HG02973 (cell line): ENCODE data around the gene DYSF.

ENCODE experiments used
- ATAC-seq: cut with Tn5 transposase; IDR thresholded peaks from one replicate; pipeline ENCODE4 v1.9.1; 2021; ENCODE audit warnings: moderate library complexity; ENCODE audit not compliant: unreplicated experiment

DYSF gene

DNA sequence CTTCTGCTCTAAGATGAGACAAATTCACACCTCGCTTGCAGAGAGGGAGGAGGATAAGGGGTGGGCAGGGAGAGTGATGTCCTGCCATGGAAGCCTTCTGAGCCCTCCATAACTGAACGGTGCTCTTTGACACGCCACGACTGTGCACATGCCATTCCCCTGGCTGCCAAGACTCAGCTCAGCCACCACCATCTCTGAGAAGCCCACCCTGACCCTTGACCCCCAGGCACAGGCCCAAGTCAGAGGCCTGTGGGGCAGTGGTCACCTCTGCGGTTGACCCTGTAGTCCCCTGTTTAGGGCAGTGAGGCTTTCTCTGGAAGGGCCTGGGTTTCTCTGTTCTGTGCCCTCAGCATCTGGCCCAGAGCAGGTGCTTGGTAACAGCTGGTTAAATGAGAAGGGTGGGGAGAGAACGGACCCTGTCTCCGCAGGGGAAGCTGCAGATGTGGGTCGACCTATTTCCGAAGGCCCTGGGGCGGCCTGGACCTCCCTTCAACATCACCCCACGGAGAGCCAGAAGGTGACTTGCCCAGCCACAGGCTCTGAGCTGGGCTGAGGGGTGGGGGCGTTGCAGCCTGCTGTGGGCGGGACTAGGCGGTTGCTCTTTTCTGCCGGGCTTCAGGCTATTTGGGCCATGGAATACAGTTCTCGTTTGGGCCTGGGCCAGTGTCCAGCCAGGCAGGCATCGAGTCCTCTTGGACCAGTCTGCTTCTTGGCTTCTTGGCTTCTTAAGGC, 215.1 kb downstream of the DYSF start:
- ATAC-seq, result no peak

DNA sequence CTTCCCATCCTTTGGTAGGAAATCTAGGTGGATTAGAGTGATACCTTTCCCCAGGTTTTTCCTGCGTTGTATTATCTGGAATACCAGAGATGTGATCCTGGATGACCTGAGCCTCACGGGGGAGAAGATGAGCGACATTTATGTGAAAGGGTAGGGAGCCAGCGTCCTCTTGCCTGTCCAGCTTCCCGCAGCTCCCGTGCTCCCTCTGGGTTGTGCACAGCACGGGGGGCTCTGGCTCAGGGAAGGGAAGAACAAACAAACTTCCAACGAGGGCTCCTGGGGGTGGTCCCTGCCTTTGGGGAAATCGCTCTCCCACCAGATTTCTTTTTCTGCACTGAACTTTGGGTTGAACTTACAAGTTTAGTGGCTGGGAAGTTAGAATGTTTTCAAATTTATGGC, 215.7 kb downstream of the DYSF start:
- ATAC-seq, result no peak

DNA sequence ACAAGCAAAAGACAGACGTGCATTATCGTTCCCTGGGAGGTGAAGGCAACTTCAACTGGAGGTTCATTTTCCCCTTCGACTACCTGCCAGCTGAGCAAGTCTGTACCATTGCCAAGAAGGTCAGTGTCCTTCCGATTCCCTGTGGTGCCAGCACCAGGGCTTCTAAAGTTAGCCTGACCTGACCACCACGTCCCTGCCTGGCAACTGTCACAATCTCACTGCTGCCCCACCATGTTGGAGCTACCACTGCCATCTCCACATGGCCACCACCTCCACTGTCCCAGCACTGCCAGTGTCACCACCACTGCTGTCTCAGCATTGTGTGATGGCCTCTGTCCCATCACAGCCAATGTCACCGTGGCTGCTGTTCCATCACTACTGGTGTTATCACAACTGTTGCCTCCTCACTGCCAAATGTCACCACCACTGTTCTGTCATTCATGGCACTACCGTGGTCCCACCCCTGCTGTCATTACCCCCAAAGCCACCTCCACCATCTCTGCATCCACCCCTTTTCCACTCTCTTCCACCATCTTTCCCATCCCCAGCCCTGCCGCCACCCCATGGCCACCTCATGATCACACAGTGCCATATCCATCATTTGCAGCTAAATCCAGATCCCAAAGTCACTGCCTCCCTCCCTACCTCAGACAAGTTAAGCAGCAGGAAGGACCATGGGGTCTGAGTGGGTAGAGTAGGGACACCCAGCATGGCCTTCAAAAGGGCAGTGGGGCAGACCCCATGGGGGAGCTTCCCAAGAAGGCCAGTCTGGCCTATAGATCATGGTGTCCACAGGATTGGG, 216.5 kb downstream of the DYSF start:
- ATAC-seq, result no peak

DNA sequence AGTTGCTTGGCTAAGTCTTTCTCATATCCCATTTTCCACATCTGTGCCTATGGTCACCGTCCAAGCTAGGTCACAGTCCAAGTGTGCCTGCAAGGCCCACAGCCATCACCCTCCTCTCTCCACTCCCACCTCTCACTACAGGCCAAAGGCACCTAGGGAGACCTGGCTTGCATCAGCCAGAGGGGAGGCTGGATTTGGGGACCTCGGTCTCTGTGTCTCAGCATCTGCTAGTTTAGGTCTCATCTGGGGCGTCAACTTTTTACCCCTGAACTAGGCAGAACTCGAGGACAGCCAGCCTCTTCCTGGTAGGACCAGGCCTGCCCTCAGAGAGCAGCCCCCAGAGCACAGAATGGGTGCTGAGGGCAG, 217.1 kb downstream of the DYSF start:
- no peak for ATAC-seq

DNA sequence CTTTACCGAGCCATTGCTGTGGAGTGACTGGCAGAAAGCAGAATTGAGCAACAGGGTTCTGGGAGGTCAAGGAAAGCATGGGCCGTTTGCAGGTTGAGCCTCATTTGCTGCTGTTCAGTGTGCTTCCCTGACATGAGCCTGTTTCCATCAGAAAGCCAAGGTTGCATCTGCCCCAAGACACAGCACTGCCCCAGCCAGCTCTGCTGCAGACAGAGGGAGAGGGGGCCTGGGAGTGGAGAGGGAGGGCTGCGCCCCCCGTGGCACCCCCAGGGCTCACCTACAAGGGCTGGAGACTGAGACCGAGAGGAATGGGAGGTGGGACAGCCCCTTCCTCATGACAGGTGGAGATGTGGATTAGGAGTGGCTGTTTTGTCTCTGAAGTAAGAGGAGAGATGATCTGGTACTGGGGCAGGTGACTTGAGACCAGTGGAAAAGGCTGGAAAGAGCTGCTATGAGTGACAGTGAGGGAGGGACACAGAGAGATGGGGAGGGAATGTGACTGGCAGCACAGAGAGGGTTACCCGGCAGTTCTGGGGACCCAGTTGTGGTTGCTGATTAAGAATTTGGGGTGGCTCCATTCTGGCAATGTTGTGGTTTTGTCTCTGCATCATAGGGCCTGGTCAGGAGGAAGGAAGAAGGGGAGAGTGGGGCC, 218.0 kb downstream of the DYSF start:
- no peak for ATAC-seq

DNA sequence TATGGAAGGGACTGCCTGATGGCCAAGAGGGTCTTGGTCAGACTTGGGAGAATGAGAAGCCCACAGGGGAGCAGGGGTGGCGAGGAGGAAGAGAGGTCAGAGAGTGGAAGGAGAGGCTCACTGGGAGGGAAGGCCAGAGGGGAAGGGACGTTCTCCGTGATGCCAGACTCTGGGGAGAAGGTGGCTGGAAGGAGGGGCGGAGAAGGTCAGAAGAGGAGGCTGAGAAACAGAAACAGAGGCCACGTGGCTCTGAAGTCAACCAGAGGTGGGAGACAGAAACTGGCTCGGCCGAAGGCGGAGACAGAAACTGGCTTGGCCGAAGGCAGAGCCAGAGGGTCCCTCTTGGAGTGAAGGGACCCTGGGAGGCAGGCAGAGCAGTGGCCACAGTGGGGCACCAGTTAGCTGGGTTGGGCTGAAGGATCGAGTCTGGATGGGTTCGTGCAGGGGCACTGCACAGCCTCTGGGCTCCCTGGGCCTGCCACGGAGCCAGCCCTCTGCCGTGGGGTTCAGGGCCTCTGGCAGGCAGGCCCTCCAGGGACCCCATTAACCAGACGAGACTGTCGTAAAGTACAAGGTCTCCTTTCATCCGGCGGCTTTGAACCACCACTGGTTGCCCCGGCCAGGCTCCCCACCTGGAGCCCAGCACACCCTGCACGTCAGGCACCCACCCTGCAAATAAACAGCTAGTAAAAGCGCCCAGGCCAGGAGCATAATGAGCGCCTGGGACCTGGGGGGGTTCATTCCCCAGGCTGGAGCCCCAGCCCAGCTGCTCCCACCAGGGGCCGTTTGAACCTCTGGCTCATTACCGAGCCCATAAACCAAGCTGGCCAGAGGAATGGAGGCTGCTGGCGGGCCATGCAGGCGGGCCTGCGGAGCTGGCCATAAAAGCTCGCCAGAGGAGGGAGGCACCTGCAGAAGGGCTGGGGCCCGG, 218.8 kb downstream of the DYSF start:
- no peak for ATAC-seq

DNA sequence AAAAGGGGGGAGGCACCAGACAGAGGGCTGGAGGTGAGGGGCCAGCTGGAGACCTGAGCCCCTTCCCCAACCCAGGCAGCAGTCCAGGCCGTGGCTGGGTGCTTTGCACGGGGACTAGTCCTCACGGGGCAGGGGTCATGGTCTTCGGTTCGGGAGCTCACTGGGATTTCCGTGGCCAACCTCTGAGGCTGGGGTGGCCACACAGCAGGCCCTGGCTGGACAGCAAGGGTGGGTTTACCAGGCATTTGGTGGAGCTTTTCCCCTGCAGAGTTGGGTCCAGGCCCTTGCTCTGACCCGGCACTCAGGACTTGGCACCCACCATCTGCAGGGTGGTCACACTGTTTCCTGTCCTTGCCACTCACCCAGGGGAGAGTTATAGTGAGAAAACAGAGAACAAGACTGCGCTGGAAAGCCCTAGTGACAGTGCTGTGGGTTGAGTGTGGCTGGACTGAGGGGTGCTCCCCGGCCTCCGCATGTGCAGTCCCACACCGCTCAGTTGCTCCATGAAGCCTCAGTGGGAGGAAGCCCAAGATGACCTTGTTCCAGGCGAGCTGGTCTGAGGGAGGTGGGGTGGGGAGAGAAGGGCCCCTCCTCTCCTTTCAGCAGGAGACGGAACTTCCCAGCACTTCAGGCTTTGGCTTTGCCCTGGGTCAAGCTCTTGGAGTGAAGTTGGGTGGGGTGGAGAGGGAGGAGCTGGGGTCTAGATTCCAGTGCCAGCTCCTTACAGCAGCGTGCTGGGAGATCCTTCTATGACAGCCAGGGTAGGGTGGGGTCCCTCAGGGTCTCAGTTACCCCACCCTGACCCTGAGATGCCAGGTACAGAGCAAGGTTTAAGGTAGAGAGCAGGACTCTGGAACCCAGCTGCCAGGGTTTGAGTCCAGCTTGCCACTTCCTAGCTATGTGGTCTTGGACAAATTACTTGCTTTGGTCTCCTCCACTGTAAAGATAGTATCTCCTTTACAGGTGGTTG, 219.8 kb downstream of the DYSF start:
- ATAC-seq, result no peak

DNA sequence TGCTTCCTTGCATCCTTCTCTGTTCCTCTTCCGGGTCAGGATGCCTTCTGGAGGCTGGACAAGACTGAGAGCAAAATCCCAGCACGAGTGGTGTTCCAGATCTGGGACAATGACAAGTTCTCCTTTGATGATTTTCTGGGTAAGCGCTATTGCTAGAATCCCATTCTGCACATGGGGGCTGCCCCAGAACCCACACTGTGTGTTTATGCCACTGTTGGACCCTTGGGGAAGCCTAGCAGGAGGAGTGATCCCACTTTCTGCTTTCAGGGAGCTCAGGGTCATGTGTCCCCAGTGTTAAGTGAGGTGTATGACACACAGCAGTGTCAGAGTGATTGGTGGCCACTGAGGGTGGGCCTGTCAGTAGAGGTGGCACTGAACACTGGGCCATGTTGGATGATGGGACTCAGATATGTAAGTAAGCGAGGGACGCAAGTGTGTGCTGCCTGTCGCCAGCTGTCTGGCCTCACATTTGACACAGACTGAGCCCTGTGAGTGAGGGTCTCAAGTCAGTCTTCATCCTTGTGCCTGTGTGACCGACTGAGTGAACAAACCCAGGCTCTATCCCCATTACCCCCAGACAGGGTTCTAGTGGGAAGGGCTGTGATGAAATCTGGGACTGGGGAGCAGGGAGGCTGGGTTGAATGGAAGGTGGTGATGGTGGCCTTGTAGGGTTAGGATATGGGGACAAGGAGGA, 220.9 kb downstream of the DYSF start:
- no peak for ATAC-seq

DNA sequence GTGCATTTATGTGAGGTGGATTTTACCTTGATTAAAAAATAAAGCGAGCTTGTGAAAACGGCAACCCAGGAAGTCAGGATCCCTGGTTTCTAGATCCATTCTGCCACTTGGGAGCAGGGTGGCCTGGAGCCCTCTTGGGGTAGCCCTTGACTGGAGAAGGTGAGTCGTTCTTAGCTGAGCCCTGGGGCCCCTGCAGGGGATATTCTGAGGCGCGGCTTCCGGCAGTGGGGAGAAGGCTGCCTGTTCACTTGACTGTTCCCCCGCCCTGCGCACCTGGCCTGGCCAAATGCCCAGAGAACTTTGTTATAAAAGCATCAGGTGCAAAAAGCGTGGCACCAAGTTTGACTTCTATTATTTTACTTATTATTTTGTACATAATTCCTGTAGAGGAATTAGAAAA, 221.9 kb downstream of the DYSF start:
- no peak for ATAC-seq

DNA sequence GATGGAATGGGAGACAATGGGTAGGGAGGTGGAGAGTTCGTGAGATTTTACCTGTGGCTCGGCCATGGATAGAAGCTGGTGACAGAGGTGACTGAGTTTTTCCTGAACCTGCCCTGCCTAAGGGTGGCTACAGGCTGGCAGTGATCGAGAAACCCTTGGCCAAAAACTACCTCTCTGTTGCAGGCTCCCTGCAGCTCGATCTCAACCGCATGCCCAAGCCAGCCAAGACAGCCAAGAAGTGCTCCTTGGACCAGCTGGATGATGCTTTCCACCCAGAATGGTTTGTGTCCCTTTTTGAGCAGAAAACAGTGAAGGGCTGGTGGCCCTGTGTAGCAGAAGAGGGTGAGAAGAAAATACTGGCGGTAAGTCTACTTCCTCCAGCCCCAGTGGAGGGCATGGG, 225.5 kb downstream of the DYSF start:
- no peak for ATAC-seq

DNA sequence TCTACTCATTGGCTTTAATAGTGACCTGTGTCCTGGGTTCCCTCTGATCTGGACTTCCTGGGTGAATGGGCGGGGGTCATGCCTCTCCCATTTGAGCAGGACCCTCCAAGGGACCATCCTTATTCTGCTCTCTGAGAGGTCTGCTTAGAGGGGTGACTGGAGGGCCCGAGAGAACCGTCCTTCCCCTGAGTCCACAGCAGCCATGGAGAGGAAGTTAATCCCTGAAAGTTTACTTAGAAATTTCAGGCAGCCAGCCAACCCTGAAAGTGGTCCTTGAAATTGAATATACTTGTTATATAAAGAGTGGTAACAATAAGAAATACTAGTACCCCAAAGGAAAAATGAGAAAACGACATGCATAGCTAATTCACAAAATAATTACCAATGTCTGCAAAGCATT, 226.1 kb downstream of the DYSF start:
- no peak for ATAC-seq

DNA sequence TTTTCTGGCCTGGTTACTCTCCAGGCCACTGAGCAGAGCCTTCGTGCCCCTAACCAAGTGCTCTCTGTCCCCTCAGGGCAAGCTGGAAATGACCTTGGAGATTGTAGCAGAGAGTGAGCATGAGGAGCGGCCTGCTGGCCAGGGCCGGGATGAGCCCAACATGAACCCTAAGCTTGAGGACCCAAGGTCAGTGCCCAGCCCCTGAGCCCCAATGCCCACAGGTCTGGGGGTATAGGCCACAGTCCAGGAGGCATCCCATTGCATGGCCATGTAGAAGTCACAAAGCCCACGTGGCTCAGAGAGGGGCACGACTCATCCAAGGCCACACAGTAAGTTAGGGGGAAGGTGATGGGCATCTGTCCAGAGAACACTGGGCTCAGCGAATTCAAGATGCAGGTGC, 227.6 kb downstream of the DYSF start:
- no peak for ATAC-seq

DNA sequence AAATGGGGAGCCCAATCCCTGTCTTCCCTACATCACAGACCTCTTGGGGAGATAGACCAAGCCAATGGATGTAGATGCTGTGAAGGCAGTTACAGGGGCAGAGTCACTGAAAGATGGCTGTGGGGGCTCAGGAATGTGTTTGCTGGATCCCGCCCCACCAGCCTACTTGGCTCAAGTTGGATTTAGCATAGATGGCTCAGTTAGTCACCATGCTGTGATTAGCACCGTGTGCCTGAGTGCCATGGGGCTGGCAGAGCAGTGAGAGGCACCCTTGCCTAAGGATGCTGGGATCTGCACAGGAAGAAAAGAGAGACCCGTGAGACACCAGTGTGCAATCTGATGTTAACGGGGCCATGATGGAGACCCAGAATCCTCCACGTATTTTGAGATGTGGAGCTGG, 228.3 kb downstream of the DYSF start:
- ATAC-seq, result no peak

DNA sequence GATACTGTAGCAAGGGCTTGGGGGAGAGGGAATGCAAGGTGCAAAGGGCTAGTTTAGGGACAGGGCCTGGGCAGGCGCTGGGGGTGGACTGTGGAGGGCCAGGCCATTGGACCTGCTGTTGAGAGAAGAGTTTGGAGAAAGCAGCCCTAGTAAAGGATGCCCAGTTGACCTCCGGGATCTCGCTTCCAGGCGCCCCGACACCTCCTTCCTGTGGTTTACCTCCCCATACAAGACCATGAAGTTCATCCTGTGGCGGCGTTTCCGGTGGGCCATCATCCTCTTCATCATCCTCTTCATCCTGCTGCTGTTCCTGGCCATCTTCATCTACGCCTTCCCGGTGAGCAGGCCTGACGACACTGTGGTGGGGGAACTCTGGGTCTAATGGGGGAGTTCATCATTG, 229.0 kb downstream of the DYSF start:
- no peak for ATAC-seq

DNA sequence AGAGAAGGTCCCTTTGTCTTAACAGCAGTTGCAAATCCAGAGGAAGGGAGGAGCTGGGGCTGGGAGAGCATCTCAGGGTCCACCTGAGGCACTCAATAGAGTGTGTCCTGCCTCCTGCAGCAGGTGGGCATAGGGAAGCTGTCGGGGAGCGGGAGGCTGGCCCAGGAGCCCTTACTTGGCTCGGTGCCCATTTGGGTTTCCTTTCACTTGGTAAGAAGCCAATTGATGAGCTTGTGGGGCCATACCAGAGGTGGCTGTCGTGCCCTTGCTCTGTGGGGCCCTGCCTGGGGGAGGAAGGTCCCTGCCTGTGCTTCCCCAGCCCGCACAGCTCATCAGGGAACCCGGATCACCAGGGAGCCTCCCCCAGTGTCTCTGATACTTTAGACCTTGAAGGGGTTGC, 229.7 kb downstream of the DYSF start:
- no peak for ATAC-seq

DNA sequence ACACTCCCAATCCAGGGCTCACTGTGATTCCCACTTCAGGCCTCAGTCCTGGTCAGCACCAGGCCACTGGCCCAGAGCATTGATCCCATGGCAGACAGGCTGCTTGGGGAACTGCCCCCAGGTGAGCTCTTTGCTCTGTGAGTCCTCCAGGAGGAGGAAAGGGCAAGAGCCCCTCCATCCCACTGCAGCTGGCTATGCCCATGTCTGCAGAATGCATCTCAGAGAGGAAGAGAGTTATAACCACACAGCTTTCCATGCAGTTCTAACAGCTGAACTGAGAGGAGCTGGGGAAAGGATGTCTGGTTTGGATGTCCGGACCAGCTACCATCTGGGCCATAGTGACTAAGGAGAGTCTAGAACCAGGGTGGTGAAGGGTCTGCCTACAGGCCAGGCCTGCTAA, 230.3 kb downstream of the DYSF start:
- ATAC-seq, result no peak

DNA sequence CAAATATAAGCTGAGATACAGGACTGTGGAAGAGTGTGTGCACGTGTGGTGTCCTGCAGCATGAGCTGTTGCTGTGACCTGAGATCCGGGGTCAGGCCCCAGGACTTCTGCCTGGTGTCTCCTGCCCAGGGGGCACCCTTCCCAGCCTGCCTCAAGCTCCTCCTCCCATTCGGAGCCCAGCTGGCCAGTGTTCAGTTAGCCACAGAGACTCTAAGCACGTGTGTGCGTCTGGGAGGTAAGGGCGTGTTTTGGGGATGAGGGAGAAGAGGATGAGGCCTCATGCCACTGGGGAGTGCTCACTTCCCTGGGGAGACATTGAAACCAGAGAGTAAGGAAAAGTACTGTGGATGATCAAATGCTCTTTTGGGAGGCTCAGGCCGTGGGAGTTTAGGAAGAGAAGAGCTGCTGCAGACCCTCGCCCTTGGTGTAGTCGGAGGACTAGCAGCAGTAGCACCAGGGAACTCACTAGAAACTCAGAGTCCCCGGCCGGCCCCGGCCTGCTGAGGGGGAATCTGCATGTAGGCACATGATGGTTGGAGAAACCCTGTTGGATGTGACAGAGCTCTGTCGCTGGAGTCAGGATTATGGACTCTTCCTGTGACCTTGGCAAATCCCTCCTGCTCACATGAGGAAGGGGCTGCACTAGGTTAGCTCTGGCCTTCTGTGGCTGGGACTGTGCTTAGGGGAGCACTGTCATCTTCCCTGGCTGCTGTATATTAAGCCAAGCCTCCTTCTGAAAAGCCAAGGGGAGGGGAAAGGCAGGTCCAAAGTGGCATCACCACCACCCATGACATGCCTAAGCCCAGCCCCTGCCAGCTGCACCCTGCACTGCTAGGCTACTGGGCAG, 231.1 kb downstream of the DYSF start:
- ATAC-seq, result no peak

DNA sequence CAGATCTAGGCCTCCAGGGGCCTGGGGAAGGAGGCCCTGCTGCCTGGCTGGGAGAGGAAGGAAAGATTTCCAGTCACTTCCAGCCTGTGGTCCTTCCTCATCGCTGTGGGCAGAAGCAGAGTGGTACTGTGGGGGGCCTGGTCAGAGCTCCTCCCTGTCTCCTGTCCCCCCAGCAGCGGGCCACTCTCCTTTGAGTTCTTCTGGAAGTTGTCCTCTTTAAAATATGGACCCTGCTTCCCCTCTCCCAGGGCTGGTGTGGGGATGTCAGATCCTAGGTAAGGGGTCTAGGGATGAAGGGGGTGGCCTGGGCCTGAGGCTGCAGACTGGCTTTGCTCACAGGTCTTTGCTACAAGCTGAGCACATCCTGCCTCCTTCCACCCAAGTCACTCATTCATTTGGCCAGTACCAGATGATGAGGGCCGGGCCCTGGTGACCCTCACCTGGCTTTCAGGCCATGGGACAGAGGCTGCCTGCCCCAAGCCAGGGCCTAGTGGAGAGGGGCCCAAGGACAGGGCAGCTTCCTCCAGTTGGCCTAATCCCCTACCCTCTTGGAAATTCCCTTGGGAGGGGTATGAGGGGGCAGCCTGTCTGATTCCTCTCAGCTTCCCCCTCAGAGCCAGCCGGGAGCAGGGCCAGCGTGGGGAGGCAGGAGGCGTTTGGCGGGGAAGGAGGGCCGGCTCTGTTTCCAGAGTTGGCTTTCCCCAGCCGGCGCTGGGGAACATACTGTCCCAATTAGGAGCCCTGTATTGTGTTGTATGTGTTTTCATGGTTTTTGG, 231.9 kb downstream of the DYSF start:
- ATAC-seq, result no peak
